ENCODE results near the gene RTN3. TPM values are rescaled to one million over a fixed set of nuclear protein-coding genes. Genes with fewer than 3 reads are reported as not detected.

RTN3 gene
- polyA plus RNA-seq, 4 donors, result 27.3 to 101 (median 69.5) TPM

GRCh38 chr11:63738720-63739360 is 57.5 kb downstream of the RTN3 start:
- peaks cover 0 to 2% (median 0%) of the 10 kb centered on the region in 3 donors for H3K36me3 ChIP-seq (ENCODE audit: control insufficient read depth in 3 of 3, insufficient read depth in 2 of 3, low read depth in 1 of 3, low read length in 3 of 3)
- H3K4me3 ChIP-seq (ENCODE audit: low read depth in 1 of 3, low read length in 3 of 3), result no peak overlapping the region
- H3K27me3 ChIP-seq (ENCODE audit: control insufficient read depth in 3 of 3, insufficient read depth in 3 of 3, low read length in 3 of 3), result no peaks in the 10 kb centered on the region
- no peaks in the 10 kb centered on the region for H3K4me1 ChIP-seq (ENCODE audit: control insufficient read depth in 3 of 3, insufficient read depth in 2 of 3, low read depth in 1 of 3, low read length in 2 of 3)
- no peak for FAIRE-seq
- DNase-seq, result peak; percentile 73 to 77
- no peak overlapping the region for H3K27ac ChIP-seq (ENCODE audit: low read depth in 1 of 3, low read length in 2 of 3)
- no peaks in the 10 kb centered on the region for H3K9me3 ChIP-seq (ENCODE audit: control insufficient read depth in 2 of 2, insufficient read depth in 1 of 2, low read depth in 1 of 2, low read length in 1 of 2)
- WGBS, 3 donors, result 21 to 24% (median 22%) methylated on average over 8 of the region's 8 CpGs

- WGBS, 3 donors, result 66 to 75% (median 72%) methylated on average over 13 of the region's 13 CpGs
- Histone ChIP-seq H3K4me1 (ENCODE audit: control insufficient read depth in 3 of 3, insufficient read depth in 2 of 3, low read depth in 1 of 3, low read length in 2 of 3) (peaks cover 0 to 3% (median 0%) of the 10 kb centered on the region in 3 donors), H3K36me3 (ENCODE audit: control insufficient read depth in 3 of 3, insufficient read depth in 2 of 3, low read depth in 1 of 3, low read length in 3 of 3) (peaks cover 0 to 6% (median 4%) of the 10 kb centered on the region in 3 donors), H3K27me3 (ENCODE audit: control insufficient read depth in 3 of 3, insufficient read depth in 3 of 3, low read length in 3 of 3) (no peaks in the 10 kb centered on the region), H3K4me3 (ENCODE audit: low read depth in 1 of 3, low read length in 3 of 3) (no peak overlapping the region), H3K9me3 (ENCODE audit: control insufficient read depth in 2 of 2, insufficient read depth in 1 of 2, low read depth in 1 of 2, low read length in 1 of 2) (no peaks in the 10 kb centered on the region), H3K27ac (ENCODE audit: low read depth in 1 of 3, low read length in 2 of 3) (no peak overlapping the region)
- no peak for FAIRE-seq
- DNase-seq, result peak; percentile 31 to 41
Measured at GRCh38 chr11:63745304-63746170, 64.2 kb downstream of the RTN3 start.

- peaks cover 0 to 14% (median 7%) of the 10 kb centered on the region in 3 donors for H3K36me3 ChIP-seq (ENCODE audit: control insufficient read depth in 3 of 3, insufficient read depth in 2 of 3, low read depth in 1 of 3, low read length in 3 of 3)
- WGBS, 3 donors, result 72 to 92% (median 91%) methylated on average over 3 of the region's 3 CpGs
- no peak for DNase-seq
- peaks cover 0 to 3% (median 0%) of the 10 kb centered on the region in 3 donors for H3K4me1 ChIP-seq (ENCODE audit: control insufficient read depth in 3 of 3, insufficient read depth in 2 of 3, low read depth in 1 of 3, low read length in 2 of 3)
- H3K4me3 ChIP-seq (ENCODE audit: low read depth in 1 of 3, low read length in 3 of 3), result no peak overlapping the region
- no peaks in the 10 kb centered on the region for H3K27me3 ChIP-seq (ENCODE audit: control insufficient read depth in 3 of 3, insufficient read depth in 3 of 3, low read length in 3 of 3)
- H3K9me3 ChIP-seq (ENCODE audit: control insufficient read depth in 2 of 2, insufficient read depth in 1 of 2, low read depth in 1 of 2, low read length in 1 of 2), result no peaks in the 10 kb centered on the region
- H3K27ac ChIP-seq (ENCODE audit: low read depth in 1 of 3, low read length in 2 of 3), result no peak overlapping the region
- no peak for FAIRE-seq
Measured at GRCh38 chr11:63747011-63747410, 65.7 kb downstream of the RTN3 start.

GRCh38 chr11:63749624-63750023 is 68.3 kb downstream of the RTN3 start:
- Histone ChIP-seq H3K4me1 (ENCODE audit: control insufficient read depth in 3 of 3, insufficient read depth in 2 of 3, low read depth in 1 of 3, low read length in 2 of 3) (peaks cover 0 to 3% (median 0%) of the 10 kb centered on the region in 3 donors), H3K4me3 (ENCODE audit: low read depth in 1 of 3, low read length in 3 of 3) (no peak overlapping the region), H3K9me3 (ENCODE audit: control insufficient read depth in 2 of 2, insufficient read depth in 1 of 2, low read depth in 1 of 2, low read length in 1 of 2) (no peaks in the 10 kb centered on the region), H3K27ac (ENCODE audit: low read depth in 1 of 3, low read length in 2 of 3) (no peak overlapping the region), H3K27me3 (ENCODE audit: control insufficient read depth in 3 of 3, insufficient read depth in 3 of 3, low read length in 3 of 3) (no peaks in the 10 kb centered on the region), H3K36me3 (ENCODE audit: control insufficient read depth in 3 of 3, insufficient read depth in 2 of 3, low read depth in 1 of 3, low read length in 3 of 3) (peaks cover 0 to 15% (median 11%) of the 10 kb centered on the region in 3 donors)
- WGBS, 3 donors, result 89 to 94% (median 89%) methylated on average over 4 of the region's 4 CpGs
- DNase-seq, result no peak
- no peak for FAIRE-seq

GRCh38 chr11:63756919-63757761 is 75.8 kb downstream of the RTN3 start:
- no peak for FAIRE-seq
- no peak overlapping the region for H3K4me3 ChIP-seq (ENCODE audit: low read depth in 1 of 3, low read length in 3 of 3)
- H3K27me3 ChIP-seq (ENCODE audit: control insufficient read depth in 3 of 3, insufficient read depth in 3 of 3, low read length in 3 of 3), result no peaks in the 10 kb centered on the region
- DNase-seq, result no peak
- 74 to 86% (median 75%) methylated on average over 5 of the region's 5 CpGs for WGBS, 3 donors
- H3K9me3 ChIP-seq (ENCODE audit: control insufficient read depth in 2 of 2, insufficient read depth in 1 of 2, low read depth in 1 of 2, low read length in 1 of 2), result no peaks in the 10 kb centered on the region
- H3K4me1 ChIP-seq (ENCODE audit: control insufficient read depth in 3 of 3, insufficient read depth in 2 of 3, low read depth in 1 of 3, low read length in 2 of 3), result peaks cover 0 to 2% (median 0%) of the 10 kb centered on the region in 3 donors
- H3K36me3 ChIP-seq (ENCODE audit: control insufficient read depth in 3 of 3, insufficient read depth in 2 of 3, low read depth in 1 of 3, low read length in 3 of 3), result peaks cover 0 to 40% (median 4%) of the 10 kb centered on the region in 3 donors
- no peak overlapping the region for H3K27ac ChIP-seq (ENCODE audit: low read depth in 1 of 3, low read length in 2 of 3)

- no peak overlapping the region for H3K27ac ChIP-seq (ENCODE audit: low read depth in 1 of 3, low read length in 2 of 3)
- H3K9me3 ChIP-seq (ENCODE audit: control insufficient read depth in 2 of 2, insufficient read depth in 1 of 2, low read depth in 1 of 2, low read length in 1 of 2), result no peaks in the 10 kb centered on the region
- FAIRE-seq (no peak), DNase-seq (no peak)
- WGBS, 3 donors, result 78 to 84% (median 83%) methylated on average over 5 of the region's 5 CpGs
- peaks cover 0 to 65% (median 0%) of the 10 kb centered on the region in 3 donors for H3K36me3 ChIP-seq (ENCODE audit: control insufficient read depth in 3 of 3, insufficient read depth in 2 of 3, low read depth in 1 of 3, low read length in 3 of 3)
- no peak overlapping the region for H3K4me3 ChIP-seq (ENCODE audit: low read depth in 1 of 3, low read length in 3 of 3)
- H3K4me1 ChIP-seq (ENCODE audit: control insufficient read depth in 3 of 3, insufficient read depth in 2 of 3, low read depth in 1 of 3, low read length in 2 of 3), result peaks cover 0 to 20% (median 1%) of the 10 kb centered on the region in 3 donors
- H3K27me3 ChIP-seq (ENCODE audit: control insufficient read depth in 3 of 3, insufficient read depth in 3 of 3, low read length in 3 of 3), result no peaks in the 10 kb centered on the region
Measured at GRCh38 chr11:63760487-63761079, 79.3 kb downstream of the RTN3 start.

- Histone ChIP-seq H3K9me3 (ENCODE audit: control insufficient read depth in 2 of 2, insufficient read depth in 1 of 2, low read depth in 1 of 2, low read length in 1 of 2) (no peaks in the 10 kb centered on the region), H3K4me1 (ENCODE audit: control insufficient read depth in 3 of 3, insufficient read depth in 2 of 3, low read depth in 1 of 3, low read length in 2 of 3) (peaks cover 2 to 26% (median 2%) of the 10 kb centered on the region in 3 donors), H3K27me3 (ENCODE audit: control insufficient read depth in 3 of 3, insufficient read depth in 3 of 3, low read length in 3 of 3) (no peaks in the 10 kb centered on the region), H3K27ac (ENCODE audit: low read depth in 1 of 3, low read length in 2 of 3) (no peak overlapping the region), H3K36me3 (ENCODE audit: control insufficient read depth in 3 of 3, insufficient read depth in 2 of 3, low read depth in 1 of 3, low read length in 3 of 3) (peaks cover 0 to 71% (median 0%) of the 10 kb centered on the region in 3 donors), H3K4me3 (ENCODE audit: low read depth in 1 of 3, low read length in 3 of 3) (no peak overlapping the region)
- FAIRE-seq (no peak), DNase-seq (no peak)
- 84 to 88% (median 87%) methylated on average over 10 of the region's 10 CpGs for WGBS, 3 donors
Measured at GRCh38 chr11:63761188-63761587, 79.9 kb downstream of the RTN3 start.
